Measurements from ENCODE around the gene SERINC3. TPM values are rescaled to one million over a fixed set of nuclear protein-coding genes. Genes with fewer than 3 reads are reported as not detected.
"Not testable (repeated sequence)": the region's sequence is repeated elsewhere in the genome, so short reads cannot be mapped to it uniquely, and the experiment has no call there.

SERINC3 gene
- polyA plus RNA-seq, 3 donors: 31.2 to 78.8 (median 62.3) TPM

DNA sequence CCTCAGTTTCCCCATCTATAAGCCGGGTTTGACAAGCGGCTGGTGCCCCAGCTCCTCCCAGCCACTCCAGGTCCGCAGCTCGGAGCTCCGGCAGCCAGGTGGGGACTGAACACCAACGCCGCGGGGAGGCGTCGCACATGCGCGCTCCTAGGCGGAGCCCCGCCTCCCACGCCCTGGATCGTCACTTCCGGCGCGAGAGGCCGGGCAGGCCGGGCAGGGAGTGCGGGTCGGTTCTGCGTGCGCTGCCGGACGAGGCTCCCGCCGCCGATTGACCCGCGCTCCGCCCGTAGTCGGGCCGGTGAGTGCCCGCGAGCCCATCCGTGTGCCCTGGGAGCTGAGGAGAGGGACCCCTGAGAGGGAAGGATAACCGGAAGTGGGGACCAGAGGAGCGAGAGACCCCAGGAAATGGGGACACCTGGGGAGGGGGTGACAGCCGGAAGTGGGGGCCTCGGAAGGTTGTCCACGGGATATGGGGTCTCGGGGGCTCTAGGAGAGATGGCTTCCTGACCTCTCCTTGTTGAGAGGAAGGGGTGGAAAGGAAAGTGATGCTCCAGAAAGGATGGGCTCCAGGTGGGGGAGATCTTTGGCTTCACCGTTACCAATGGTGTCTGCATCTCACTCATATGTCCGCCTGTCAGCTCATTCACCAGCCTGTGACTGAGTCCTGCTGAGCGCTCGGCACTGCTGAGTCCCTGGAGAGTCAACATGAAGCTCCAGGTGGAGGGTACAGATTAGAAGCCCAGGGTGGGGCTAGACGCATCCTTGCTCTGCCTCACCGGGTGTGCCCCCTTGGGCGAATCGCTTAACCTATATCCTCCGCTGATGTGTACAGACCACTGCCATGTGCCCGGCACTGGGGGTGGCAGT, 45.9 kb downstream of the SERINC3 start, which contains the start of gene TTPAL:
Gene TTPAL (plus strand): TSS at position 181 of the 867 bp plus-strand sequence. CDS start 4,126 bp downstream, outside the sequence.
- H3K27ac ChIP-seq (ENCODE audit: low read depth, low read length): peak within 1 kb of the TSS; percentile 14
- WGBS, 3 donors: 2 to 3% (median 3%) methylated on average over 54 to 55 of the region's 55 CpGs

DNA sequence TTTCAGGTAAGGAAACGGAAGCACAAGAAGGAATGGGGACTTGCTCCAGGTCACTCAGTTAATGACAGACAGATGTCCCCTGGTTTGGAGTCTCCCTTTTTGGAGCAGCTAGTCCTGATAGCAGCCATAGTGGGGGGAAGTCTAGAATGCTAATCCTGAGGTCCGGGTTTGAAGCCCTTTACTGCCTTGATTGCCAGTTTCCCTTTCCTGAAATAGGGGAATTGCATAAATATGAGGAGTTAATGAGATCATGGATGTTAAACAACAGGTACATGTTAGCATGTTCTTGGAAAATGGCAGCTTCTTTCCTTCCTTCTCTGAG, 46.5 kb downstream of the SERINC3 start:
- 6 to 25% (median 18%) methylated on average over 2 of the region's 2 CpGs for WGBS, 3 donors
- no peak overlapping the region for H3K27ac ChIP-seq (ENCODE audit: low read depth, low read length)

DNA sequence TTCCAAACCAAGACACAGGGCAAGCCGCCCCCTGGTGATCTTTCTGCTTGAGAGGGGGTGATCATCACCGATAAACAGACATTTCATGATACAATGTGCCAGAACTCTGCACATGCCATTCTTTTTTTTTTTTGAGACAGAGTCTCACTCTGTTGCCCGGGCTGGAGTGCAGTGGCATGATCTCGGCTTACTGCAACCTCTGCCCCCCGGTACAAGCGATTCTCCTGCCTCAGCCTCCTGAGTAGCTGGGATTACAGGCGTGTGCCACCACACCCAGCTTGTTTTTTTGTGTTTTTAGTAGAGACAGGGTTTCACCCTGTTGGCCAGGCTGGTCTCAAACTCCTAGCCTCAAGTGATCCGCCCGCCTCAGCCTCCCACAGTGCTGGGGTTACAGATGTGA, 49.6 kb downstream of the SERINC3 start:
- H3K27ac ChIP-seq (ENCODE audit: low read depth, low read length): not testable (repeated sequence)
- 88 to 92% (median 90%) methylated on average over 9 of the region's 9 CpGs for WGBS, 3 donors

DNA sequence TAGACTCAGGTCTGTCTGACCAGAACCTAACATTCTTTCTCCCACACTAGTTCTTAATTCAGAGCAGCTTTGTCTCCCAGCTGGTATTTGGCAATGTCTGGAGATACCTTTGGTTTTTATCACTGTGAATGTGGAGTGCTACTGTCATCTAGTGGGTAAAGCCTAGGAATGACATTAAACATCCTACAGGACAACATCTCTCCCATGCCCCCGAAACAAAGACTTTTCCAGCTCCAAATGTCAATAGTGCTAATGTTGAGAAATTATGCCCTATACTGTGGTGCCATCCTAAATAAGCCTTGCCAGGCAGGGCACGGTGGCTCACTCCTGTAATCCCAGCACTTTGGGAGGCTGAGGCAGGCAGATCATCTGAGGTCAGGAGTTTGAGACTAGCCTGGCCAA, 50.4 kb downstream of the SERINC3 start:
- H3K27ac ChIP-seq (ENCODE audit: low read depth, low read length): no peak overlapping the region
- WGBS, 3 donors: 68 to 77% (median 75%) methylated on average over 2 of the region's 2 CpGs

DNA sequence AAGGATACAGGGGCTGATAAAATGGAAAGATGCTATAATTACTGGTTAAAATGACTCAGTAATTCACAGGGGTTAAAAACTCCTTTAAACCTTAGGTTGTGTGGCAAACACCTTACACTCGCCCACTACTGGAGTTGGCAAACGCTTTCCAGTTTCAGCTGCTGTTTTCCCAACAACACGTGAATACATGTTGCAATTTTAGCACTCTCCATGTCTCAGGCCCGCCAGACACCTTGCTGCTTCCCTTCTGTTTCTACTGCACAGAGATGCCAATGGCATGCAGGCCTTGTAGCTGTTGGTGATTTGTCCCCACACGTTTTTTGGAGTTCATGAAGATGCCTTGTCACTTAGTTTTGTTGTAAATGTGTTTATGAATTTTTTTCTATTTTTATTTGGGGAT, 51.5 kb downstream of the SERINC3 start:
- WGBS, 3 donors: 45 to 54% (median 52%) methylated on average over 5 of the region's 5 CpGs
- no peak overlapping the region for H3K27ac ChIP-seq (ENCODE audit: low read depth, low read length)

DNA sequence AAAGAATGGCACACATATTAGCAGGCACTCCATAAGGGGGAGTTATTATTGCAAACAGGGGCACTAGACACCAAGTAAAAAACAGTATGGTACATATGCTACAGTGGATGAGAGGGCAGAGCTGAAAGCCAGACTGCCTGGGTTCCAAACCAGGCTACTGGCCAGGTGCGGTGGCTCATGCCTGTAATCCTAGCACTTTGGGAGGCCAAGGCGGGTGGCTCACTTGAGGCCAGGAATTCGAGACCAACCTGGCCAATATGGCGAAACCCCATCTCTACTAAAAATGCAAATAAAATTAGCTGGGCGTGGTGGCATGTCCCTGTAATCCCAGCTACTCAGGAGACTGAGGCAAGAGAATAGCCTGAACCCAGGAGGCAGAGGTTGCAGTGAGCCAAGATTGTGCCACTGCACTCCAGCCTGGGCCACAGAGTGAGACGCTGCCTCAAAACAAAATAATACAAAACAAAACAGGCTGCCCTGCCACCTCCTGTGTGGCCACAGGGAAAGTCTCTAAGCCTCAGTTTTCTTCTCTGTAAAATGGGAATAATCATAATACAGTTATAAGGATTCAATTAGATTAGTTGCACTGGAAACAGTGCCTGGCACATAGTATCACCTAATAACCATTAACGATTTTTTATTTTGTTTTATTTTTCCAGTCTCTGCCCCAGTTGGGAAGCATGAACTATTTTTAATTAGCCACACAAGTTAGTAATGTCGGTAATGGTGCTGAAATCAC, 53.7 kb downstream of the SERINC3 start:
- no peak overlapping the region for H3K27ac ChIP-seq (ENCODE audit: low read depth, low read length)
- WGBS, 3 donors: 88 to 89% (median 89%) methylated on average over 8 of the region's 8 CpGs

DNA sequence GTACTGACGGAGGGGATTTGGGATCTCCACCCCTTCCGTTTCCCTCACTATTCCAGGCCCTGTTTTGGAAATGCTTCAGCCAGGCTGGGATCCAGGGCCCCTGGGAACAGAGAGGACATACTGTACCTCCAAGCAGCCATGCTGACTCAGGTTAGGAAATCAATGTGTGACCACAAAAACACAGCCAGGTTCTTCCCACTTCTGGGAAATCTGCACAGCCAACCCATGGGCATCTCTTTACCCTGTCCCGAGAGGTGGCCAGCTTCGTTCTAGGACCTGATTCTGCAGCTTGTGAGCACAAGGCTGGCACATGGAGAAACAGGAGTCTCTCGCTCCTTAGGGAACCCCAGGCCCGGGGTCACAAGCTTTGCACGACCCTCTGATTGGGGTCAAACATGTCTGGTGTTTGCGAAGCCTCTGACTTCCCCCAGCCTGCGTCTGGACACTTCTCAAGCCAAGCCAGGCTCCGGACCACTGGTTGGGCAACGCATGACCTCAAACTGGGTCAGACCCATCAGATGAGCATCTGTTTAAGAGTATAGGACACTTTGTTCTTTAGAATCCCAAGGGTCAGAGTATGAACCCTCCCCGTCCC, 54.5 kb downstream of the SERINC3 start:
- WGBS, 3 donors: 59 to 73% (median 60%) methylated on average over 12 of the region's 12 CpGs
- no peak overlapping the region for H3K27ac ChIP-seq (ENCODE audit: low read depth, low read length)

DNA sequence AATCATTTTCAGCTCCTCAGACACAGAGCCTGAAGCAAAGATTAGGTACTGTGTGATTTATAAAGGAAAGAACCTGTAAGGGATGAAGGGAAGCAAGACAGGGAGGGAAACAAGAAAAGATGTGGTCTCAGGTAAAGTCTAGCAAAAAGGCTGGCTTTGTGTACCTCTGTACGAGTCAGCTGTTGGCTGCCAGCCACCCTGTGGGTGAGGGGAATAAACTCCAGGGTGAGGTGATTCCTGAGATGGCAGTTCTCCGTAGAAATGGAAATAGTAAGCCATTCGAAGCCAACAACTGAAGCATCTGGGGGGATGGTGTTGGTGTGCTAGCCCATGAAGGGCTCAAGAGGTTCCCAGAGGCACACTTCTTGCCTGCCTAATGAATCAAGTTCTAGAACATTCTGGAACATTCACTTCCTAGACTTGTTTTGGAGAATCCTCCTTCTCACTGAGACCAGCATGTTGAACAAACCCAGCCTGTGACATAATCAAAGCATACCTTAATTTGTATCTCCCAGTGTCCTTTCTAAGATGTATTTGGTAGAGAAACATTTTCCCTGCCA, 56.8 kb downstream of the SERINC3 start:
- WGBS, 3 donors: 22 to 60% (median 57%) methylated on average over 3 of the region's 3 CpGs
- no peak overlapping the region for H3K27ac ChIP-seq (ENCODE audit: low read depth, low read length)

DNA sequence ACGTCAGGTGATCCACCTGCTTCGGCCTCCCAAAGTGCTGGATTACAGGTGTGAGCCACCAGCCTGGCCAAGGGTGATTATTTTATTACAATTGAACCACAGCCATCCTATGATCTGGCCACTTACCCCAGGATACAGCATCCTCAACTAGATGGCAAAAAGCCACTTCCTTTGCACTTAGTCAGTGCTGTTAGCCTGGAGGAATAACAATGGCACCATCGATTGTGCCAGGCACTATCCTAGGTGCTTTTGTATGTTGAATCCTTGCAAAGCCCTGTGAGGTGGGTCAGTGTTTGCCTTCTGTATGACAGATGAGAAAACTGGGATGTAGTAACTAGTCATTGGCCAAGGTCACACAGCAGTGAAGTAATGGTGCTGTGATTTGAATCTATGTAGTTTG, 57.4 kb downstream of the SERINC3 start:
- no peak overlapping the region for H3K27ac ChIP-seq (ENCODE audit: low read depth, low read length)
- 84 to 88% (median 85%) methylated on average over 3 of the region's 3 CpGs for WGBS, 3 donors

DNA sequence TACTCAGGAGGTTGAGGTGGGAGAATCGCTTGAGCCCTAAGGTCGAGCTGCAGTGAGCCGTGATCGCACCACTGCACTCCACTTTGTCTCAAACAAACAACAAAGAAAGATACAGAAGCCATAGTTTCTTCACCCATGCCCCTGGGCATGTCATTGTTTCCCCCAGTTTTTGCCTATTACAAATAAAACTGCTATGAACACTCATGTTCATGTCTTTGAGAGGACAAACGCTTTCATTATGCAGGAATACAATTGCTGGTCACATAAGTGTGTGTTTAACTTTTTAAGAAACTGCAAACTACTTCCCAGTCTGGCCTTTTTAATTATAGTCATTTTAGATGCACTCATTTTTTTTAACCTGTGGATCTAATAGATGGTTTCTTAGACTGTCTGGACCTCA, 58.4 kb downstream of the SERINC3 start:
- WGBS, 3 donors: 82 to 97% (median 85%) methylated on average over 5 of the region's 5 CpGs

DNA sequence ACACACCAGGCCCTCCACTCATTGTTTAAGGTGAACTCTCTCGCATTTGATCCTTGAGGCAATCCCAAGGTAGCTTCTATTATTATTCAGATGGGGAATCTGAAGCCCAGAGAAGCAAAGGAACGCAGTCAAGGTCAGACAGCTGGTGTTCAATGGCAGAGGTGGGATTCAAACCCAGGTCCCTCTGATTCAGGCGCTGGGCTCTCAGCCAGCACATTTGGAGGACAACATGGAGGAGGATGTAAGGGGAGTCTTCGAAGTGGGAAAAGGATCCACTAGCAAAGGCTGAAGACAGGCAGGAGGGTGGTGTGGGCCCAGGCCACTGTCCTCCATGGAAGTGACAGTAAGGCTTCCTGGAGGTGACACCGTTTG, 60.1 kb downstream of the SERINC3 start:
- WGBS, 3 donors: 47 to 82% (median 73%) methylated on average over 5 of the region's 5 CpGs
- H3K27ac ChIP-seq (ENCODE audit: low read depth, low read length): no peak overlapping the region

More for the DNA sequence above, 58.4 kb downstream of the SERINC3 start:
- no peak overlapping the region for H3K27ac ChIP-seq (ENCODE audit: low read depth, low read length)

DNA sequence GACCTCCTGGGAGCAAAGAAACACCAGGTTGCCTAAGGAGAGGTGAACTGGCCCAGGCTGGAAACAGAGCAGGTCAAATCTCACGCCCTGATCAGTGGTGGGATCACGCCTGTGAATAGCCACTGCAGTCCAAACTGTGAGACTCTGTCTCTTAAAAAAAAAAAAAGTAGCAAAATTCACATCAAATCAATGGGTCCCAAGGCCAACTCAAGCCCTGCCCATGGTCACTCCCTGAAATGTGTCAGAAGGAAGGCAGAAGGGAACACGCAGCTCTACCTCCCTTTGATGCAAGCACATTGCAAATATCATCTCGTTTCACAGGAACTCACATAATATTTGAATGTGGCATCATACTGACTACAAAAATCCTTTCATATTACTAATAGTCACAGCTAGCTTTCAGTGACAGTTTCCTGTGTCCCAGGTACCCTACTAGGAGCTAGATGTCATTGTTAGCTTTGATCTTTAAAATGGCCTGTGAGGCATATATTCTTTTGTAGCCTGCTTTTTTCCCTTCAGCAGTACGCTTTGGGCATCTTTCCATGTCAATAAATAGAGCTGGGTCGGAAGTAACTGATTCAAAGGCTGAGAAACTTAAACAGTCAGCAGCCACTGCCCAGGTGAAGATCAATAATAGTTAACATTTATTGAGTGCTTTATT, 60.6 kb downstream of the SERINC3 start:
- H3K27ac ChIP-seq (ENCODE audit: low read depth, low read length): no peak overlapping the region
- 33 to 78% (median 71%) methylated on average over 6 of the region's 6 CpGs for WGBS, 3 donors

DNA sequence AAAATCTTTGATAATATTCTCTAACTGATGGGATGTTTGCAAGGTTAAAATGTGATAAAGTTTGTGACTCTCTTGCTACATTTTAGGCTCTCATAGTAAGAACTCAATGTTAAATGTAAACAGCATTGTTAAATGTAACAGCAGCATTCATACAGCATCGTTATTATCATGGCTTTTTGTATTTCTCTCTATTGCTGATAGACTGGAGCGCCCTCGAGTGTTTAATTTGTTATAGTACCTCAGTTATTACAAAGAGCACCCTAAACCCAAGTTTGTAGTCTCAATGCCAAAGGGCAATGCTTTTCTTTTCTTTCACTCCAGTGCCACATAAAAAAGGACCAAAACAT, 61.1 kb downstream of the SERINC3 start:
- 11 to 22% (median 16%) methylated on average over 3 of the region's 3 CpGs for WGBS, 3 donors
- no peak overlapping the region for H3K27ac ChIP-seq (ENCODE audit: low read depth, low read length)

DNA sequence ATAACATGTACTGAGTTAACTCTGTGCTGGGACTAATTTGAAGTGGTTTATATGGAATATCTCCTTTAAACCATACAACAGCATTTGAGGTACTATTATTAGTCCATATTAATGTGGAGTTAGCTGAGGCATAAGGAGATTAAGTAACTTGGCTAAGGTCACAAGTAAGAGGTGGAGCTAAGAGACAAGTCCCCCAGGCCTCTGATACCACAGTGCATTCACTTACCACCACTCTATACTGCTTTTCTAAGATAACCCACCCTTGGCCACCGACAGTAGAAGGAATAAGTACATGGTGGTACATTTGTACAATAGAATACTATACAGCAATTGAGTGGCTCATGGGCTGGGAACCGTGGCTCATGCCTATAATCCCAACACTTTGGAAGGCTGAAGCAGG, 62.6 kb downstream of the SERINC3 start:
- no peak overlapping the region for H3K27ac ChIP-seq (ENCODE audit: low read depth, low read length)

DNA sequence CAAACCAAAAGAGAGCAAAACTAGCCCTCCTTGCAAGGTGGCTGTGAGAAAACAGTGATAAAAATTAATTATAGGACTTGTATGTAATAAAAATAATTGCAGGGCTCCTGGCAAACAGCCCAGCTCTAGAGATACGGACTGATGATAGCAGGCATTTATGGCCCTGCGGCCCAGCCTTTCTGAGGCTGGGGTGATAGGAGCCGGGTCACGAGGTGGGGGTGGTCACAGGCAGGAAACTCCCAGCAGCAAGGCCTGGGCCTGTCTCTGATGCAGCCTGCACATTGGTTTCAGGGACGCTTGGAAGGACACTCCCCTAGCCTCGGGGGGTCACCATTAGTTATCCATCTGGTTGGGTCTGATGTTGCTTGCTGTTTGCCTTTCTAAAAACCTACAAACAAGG, 64.9 kb downstream of the SERINC3 start:
- no peak overlapping the region for H3K27ac ChIP-seq (ENCODE audit: low read depth, low read length)
- 60 to 76% (median 64%) methylated on average over 6 of the region's 6 CpGs for WGBS, 3 donors

More for the DNA sequence above, 62.6 kb downstream of the SERINC3 start:
- WGBS, 3 donors: 75 to 83% (median 82%) methylated on average over 2 of the region's 2 CpGs

DNA sequence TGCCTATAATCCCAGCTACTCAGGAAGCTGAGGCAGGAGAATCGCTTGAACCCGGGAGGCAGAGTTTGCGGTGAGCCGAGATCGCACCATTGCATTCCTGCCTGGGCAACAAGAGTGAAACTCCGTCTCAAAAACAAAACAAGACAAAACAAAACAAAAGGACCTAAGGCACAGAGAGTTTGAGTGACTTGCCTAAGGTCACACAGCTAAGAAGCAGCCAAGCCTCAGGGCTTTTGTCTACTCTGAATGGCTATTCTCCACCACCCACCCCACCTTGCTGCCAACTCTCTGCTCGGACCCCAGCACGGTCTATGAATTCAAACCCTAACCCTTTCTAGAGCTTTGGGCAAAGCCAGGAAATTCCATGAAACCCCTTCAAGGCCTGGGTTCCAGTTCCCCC, 65.3 kb downstream of the SERINC3 start:
- 88 to 92% (median 88%) methylated on average over 8 of the region's 8 CpGs for WGBS, 3 donors

DNA sequence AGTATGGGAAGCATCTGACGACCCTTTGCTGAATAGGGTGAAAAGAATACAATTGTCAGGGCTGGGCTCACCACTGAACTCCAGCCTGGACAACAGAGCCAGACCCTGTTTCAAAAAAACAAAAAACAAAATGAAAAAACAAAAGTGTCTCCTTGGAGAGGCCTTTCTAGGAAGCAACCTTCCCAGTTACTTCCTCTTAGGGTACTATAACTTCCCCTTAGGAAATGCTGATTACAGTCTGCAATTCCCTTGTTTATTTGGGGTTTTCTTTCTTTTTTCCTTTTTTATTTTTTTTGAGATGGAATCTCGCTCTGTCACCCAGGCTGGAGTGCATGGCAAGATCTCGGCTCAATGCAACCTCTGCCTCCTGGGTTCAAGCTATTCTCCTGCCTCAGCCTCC, 66.7 kb downstream of the SERINC3 start:
- 40 to 82% (median 52%) methylated on average over 3 of the region's 3 CpGs for WGBS, 3 donors
- no peak overlapping the region for H3K27ac ChIP-seq (ENCODE audit: low read depth, low read length)

More for the DNA sequence above, 65.3 kb downstream of the SERINC3 start:
- H3K27ac ChIP-seq (ENCODE audit: low read depth, low read length): no peak overlapping the region

DNA sequence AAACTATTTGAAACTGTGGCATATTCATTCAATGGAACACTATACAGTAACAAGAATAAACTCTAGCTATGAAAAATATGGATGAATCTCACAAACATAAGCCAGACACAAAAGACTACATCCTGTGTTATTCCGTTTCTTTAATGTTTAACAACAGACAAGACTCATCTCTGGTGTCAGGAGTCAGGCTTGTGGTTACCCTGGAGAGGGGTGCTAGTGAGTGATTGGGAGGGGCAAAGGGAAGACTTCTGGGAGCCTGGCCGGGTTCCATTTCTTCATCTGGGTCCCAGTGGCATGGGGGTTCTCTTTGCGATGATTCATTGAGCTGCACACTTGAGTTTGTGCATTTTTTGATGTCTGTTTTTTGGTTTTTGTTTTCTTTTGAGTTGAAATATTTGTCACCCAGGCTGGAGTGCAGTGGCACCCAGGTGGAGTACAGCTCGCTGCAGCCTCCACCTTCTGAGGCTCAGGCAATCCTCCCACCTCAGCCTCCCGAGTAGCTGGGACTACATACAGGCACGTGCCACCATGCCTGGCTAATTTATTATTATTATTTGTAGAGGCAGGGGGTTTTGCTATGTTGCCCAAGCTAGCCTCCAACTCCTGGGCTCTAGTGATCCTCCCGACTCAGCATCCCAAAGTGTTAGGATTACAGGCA, 67.4 kb downstream of the SERINC3 start:
- WGBS, 3 donors: 81 to 89% (median 85%) methylated on average over 7 of the region's 7 CpGs
- H3K27ac ChIP-seq (ENCODE audit: low read depth, low read length): no peak overlapping the region
